Activated naive CD4-positive, alpha-beta T cell treated with anti-CD3 and anti-CD28 coated beads, Interleukin-2, amount 50 U/mL, for 16 hours (primary cell): ENCODE data around the gene PEX16.
"Not testable (repeated sequence)": the region's sequence is repeated elsewhere in the genome, so short reads cannot be mapped to it uniquely, and the experiment has no call there.

ENCODE experiments used
- DNase-seq: peaks from one replicate; pipeline ENCODE4 v3.0.0-alpha.2; 2020

Gene PEX16

DNA sequence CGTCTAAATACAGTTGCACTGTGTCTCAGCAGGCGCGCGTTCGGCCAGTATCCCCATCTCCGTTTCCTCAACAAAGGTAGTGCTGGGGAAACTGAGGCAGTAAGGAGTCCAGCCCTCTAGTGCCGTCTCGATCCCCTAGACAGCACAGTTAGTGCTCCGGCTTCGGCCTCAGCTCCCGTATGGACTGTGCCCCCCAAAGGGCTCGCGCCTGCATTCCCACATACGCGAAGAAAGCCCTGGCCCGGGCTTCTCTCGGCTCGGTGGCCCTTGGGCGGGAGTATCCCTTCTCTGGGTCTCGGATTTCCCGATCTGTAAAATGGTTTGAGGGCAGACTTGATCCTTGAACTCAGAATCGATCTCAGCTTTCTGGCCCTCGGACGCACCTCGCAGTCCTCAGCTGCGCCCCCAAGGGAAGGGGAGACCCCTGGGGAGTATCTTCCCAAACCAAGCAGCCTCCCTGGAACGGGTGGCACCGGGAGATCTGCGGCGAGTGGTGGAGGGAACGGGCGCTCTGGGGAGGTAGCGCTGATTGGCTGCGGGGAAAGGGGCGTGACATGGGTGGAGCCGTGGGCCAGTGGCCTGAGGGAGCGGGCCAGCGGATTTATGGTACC is 759 bp upstream of the PEX16 start:
- peak; percentile 53 for DNase-seq

DNA sequence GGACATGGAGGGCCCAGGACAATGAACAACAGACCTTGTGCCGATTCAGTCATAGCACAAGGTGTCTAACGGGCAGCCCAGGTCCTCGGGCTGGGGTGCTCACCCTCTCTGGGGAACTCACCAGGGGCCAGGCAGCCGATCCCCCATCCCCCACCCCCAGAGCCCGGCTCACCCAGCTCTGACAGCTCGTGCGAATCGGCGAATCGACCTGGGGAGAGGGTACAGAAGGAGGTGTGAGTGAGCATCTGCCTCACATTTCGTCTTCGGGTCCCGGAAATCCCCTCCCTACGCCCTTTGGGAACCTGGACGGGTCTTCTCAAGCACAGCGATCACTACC is 423 bp downstream of the PEX16 start:
- no peak for DNase-seq

DNA sequence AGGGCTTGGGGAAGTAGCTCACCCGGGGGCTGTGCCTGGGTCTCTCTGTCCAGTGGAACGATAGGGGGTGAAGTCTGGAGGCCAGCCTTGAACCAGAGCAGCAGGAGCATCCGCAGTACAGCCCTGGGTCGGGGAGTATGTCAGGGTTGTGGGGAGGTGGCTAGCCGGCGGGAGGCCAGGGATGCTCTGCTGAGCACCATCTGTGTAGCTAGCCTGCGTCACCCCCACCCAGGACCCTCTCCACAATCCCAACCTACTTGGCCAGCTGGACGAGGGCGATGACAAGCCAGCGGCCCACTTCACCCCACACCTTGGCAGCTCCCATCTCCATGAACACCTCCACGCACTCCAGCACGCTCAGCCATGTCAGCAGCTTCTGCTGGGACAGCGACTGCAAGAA is 2.2 kb downstream of the PEX16 start:
- DNase-seq = no peak

DNA sequence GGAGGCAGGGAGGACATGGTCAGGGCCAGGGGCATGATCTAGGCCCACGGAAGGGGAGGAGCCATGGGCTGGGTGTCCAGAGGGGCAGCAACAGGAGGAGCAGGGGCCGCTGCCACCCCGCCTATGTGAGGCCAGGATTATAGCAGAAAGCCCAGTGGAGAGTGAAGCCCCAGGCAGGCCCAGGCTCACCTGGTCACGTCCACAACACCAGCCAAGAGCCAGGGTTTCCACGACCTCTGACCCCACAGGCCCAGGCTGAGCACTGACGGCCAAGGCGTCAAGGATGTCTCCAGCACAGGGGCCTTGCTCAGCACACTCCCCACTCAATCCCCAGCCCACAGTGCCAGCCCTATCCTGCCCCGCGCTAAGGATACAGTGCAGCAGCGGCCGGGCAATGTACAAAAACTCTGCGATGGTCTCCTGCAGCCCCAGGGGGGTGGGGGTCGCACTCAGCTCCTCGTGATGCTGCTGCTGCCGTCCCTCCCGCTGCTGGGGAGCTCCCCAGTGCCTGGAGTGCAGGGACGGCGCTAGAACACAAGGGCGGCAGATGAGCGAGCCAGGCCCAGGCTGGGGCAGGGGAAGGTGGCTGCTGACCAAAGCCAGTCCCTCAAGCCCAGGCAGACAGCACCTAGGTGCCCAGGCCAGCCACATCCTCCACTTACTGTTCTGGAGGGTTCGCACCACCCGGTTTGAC is 3.6 kb downstream of the PEX16 start:
- no peak for DNase-seq

DNA sequence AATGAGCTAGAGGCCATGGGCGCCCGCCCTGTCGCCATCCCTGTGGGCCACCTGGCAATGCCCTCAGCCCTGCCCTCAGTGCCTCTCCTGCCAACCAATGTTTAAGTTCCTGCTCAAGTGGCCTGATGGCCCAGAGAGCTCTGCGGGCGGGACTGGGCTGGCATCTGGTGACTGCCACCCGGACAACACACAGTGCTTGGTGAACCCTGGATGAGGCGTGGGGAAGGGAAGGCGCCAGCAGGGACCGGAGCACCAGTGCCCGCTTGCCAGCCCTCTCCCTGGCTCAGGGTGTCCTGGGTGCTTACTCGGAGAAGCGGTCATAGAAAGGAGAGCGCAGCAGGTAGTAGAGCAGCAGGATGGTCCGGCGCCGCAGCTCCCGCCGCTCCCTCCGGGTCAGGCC is 4.2 kb downstream of the PEX16 start:
- no peak for DNase-seq

DNA sequence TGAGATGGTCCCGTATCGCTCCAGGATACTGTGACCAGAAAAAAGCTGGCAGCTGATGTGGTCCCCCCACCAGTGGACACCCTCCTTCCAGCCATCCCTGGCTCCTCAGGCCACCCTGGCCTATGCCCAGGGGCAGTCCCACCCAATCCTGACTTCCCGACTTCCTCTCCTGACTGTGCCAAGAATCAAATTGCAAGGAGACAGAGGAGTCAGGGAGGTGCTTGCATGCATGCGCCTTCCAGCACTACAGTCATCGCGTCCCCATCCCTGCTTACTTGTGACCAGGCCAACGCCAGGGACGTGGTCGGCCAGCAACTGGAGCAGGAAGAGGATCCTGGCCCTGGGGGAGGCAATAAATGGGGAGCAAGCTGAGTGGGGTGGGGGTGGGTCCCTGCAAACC is 7.1 kb downstream of the PEX16 start:
- no peak for DNase-seq

DNA sequence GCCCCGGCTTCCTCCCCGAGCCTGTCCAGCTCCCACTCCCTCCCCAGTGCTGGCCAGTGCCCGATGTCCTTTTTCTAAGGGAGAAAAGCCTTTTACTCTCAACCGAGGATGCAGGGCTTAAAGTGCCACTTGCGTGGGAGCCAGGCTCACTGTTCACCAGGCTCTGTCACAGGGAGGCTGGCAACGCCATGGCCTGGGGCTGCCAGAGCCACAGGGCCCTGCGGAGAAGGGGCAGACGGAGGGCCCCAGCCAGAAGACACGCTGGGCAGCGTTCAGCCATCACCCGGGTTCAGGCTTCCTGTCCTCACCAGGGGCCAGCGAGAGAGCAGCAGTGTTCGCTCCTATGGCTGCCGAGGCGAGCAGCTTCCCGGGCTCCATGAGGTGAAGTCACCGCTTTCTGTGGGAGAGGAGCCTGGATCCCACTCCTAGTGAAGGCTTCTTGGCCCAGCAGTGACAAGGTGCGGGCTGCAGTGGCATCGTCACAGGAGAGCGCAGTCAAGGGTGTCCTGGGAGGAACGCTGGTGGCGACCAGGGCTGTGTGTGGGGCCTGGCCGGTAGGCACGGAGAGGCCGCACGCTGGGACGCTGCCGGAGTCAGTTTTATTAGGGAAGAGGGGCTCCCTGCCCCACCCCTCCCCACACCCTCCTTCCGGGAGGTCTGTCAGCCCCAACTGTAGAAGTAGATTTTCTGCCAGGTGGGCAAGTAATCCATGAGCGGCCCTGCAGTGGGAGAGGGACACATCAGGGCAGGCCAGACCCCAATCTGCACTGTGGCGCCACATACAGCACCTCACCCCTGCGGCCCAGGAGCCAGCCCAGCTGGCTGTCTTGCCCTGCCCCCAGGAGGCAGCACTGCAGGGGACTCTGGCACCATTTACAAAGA is 7.8 kb downstream of the PEX16 start:
- DNase-seq = no peak

DNA sequence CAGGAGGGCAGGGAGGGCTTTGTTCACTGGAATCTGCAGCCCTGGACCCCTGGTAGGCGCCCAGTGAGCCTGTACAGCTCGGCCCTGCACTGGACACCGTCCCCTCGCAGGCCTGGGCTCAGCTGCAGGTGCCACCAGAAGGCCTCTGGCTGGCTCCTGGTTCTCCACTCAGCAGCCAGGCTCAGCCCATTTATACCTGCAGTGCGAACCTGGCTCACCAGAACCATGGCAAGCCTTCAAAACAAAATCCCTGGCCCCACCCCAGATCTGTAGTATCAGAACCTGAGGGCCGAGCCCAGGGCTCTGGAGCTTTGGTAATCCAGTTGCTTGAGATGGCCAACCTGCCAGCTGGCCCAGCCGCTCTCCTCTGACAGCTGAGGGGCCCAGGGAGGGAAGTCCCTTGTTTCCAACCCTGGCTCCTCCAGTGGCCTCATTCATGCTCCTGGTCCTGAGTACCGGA is 9.7 kb downstream of the PEX16 start:
- DNase-seq = no peak

DNA sequence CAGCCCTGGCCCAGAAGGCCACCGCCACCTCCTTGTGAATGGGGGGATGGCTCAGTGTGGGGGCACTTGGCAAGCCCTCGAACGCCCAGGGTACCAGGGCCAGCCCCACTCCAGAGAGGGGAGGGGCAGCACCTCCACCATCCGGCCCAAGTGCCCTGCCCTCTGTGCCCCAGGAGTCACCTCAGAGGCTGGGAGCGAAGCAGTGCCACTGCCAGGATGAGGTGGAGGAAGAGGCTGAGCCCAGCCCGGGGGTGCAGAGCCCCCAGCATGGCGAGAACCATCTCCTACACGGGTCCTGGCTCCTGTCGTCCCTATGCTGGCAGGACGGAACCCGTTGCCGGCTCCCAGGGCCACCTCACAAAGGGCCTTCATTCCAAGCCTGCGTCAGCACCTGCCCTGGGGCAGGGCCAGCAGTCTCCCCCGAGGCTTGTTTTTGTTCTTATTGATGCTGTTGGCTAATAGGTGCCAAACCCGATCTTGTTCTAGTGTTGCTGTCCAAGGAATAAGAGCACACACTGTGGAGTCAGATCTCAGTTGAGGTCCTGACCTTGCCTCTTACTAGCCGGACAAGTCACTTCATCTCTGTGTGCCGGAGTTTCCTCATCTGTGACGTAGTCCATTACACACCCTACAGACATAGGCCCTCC is 10.6 kb downstream of the PEX16 start, which contains the start of gene FREY1:
Gene FREY1, minus strand, starts transcription at position 307 of the 647 bp plus-strand sequence. Its CDS starts 26 bp downstream, at position 281.
- DNase-seq = no peak

DNA sequence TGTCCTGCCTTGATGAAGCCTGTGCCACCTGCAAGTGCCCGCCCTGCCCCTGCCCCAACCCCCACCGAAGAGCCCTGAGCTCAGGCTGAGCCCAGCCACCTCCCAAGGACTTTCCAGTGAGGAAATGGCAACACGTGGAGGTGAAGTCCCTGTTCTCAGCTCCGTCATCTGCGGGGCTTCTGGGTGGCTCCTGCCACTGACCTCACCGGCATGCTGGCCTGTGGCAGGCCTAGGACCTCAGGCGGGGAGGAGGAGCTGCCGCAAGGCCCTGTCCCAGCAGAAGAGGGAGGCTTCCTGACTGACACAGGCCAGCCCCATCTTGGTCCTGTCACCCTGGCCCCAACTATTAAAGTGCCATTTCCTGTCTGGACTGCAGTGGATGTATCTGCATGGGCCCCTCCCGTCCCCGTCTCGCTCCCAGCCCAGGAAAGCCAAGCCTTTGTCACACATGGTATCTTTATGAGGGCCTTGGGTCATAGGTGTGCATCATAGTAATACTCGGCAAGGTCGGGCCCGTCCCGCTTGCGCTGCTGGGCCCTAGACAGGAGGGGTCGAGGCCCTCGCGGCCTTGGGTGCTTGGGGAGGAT is 11.5 kb downstream of the PEX16 start:
- DNase-seq = no peak

DNA sequence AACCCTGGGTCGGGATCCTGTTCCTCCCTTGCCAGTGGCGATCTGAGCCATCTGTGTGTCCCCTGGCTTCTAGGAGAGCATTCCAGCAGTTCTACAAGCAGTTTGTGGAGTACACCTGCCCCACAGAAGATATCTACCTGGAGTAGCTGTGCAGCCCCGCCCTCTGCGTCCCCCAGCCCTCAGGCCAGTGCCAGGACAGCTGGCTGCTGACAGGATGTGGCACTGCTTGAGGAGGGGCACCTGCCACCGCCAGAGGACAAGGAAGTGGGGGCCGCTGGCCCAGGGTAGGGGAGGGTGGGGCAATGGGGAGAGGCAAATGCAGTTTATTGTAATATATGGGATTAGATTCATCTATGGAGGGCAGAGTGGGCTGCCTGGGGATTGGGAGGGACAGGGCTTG is 12.1 kb downstream of the PEX16 start:
- DNase-seq = not testable (repeated sequence)

DNA sequence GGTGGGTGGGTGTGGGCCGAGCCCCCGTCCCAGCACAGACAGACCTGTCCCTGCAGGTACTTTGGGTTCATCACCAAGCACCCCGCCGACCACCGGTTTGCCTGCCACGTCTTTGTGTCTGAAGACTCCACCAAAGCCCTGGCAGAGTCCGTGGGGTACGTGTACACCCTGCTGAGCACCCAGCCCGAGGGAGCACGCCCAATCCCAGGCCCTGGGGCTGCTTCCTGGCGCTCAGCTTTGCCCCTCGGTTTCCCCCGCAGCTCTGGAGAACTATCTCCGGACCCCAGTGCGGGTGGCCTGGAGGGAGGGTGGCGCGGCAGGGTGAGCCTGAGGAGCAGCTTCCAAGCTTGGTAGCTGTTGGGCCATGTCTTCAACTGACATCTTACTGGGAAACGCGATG is 12.6 kb downstream of the PEX16 start:
- no peak for DNase-seq

DNA sequence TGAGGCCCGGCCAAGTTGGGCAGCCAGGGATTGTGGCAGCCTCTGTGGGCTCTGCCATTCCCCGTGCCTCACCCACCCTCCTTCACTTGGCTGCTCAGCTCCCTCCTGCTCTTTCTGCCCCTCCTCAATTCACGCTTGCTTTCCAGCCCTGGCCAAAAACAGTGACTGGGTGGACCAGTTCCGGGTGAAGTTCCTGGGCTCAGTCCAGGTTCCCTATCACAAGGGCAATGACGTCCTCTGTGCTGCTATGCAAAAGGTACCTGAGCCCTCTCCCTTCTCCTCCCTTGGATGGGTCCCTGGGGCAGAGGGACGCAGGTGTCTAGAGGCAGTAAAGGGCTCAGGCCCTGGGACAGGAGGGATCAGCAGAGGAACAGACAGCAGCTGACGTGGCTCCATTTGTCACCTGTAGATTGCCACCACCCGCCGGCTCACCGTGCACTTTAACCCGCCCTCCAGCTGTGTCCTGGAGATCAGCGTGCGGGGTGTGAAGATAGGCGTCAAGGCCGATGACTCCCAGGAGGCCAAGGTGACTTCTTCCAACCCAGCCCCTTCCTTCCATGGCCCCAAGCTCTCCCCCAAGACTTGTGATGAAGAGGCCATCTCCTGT is 13.3 kb downstream of the PEX16 start:
- no peak for DNase-seq

DNA sequence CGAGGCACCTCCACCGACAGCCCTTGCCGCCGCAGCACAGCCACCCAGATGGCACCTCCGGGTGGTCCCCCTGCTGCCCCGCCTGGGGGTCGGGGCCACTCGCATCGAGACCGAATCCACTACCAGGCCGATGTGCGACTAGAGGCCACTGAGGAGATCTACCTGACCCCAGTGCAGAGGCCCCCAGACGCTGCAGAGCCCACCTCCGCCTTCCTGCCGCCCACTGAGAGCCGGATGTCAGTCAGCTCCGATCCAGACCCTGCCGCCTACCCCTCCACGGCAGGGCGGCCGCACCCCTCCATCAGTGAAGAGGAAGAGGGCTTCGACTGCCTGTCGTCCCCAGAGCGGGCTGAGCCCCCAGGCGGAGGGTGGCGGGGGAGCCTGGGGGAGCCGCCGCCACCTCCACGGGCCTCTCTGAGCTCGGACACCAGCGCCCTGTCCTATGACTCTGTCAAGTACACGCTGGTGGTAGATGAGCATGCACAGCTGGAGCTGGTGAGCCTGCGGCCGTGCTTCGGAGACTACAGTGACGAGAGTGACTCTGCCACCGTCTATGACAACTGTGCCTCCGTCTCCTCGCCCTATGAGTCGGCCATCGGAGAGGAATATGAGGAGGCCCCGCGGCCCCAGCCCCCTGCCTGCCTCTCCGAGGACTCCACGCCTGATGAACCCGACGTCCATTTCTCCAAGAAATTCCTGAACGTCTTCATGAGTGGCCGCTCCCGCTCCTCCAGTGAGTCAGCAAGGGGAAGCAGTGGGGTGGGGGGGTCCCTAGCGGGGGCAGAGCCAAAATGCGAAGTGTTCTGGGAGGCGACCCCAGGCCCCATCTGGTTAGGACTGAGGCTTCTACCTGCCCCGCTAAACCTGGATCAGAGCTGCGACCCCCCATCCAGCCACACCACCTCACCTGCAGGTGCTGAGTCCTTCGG is 15.0 kb downstream of the PEX16 start:
- DNase-seq = no peak

DNA sequence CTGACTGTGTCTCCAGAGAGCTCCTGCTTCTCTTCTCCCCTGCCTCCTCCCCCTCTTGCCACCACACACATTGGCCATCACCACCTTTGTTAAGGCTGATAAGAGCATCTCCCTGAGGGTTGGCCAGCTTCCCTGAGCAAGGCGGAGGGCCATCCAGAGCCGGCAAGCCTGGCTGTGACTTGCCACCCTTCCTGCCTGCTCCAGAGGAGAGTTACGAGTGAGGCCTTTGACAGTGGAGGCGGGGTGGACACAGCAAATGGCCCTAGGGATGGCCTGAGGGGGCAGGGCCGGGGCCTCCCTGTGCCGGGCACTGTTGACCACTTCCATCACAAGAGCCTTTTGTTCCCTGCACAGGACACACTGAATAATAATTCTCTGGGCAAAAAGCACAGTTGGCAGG is 16.1 kb downstream of the PEX16 start:
- DNase-seq = no peak

DNA sequence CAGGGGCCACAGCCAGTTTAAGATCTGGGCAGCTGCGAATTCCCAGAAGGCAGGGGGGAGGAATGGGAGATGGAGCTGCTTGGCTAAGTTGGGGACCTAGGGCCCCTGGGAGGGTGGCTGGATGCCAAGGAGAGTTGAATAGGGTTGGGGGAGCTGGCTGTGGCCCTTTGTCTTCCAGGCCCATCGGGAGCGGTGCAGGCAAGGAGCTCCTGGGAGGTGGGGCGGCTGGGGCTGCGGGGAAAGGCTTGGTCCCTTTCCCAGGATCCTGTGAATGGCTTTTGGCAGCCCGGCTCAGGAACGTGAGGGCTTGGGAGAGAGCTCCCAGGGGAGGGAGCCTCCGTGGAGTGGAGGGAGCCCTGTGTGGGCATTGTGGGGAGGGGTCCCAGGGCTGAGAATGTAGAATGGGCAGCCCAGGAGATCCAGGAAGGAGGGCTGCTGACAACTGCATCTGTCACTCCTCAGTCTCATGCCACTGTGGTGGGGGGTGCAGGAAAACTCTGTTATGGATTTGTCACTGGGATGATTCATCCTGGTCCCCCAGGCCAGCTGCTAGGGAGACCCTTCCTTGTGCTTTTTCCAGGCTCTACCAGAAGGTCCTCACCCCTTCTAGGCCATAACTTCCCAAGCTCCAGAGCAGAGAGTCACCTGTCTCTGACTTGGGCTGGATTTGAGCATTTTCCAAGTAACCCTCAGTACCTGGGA is 16.6 kb downstream of the PEX16 start:
- DNase-seq = no peak

DNA sequence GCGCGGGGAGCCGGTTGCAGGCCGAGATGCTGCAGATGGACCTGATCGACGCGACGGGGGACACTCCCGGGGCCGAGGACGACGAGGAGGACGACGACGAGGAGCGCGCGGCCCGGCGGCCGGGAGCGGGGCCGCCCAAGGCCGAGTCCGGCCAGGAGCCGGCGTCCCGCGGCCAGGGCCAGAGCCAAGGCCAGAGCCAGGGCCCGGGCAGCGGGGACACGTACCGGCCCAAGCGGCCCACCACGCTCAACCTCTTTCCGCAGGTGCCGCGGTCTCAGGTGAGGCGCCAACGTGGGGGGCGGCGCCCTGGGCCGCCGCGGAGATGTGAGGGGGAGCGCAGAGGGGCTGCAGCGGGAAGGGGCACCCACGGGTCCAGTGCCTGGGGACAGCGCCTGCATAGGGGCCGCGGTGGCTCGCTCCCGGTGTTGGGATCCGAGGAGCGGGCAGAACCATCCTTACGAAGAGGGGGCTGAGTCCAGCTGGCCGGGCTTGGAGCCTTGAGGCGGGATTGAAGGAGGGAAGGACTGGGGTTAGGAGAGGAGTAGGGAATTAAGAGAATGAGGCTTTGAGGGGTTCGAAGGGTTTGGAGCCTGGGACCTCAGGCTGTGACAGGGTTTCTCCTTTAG is 17.4 kb downstream of the PEX16 start:
- not testable (repeated sequence) for DNase-seq

DNA sequence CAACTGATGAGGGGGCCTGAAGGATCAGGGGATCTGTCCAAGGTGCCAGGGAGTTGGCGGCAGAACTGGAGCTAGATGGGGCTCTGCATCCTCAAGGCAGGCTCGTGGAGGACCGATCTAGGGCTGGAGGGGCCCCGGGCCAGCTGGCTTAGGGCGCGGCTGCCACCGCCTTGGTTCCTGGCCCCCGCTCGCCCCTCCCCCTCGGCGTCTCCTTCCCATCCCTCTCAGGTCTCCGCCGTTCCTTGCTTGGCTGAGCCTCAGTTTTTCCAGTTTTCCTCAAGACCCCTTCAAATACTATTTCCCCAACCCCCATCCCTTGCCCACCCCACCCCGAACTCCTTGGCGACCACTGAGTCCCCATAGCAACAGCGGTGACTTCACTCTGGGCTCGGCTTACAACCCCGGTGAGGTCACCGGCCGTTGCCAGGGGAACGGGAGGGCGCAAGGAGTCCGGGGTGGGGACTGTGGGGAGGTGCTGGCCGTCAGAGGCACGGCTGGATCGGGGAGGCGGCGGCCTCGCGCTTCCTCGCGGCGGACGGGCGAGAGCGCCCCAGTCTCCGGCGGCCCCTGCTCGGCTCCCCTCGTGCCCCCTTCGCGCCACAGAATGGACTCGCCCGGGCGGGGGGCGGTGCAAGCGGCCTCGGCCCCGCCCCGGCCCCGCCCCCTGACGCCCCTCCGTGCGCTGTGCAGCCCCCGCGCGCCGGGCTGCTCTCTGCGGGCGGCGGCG is 18.1 kb downstream of the PEX16 start:
- DNase-seq = peak; percentile 67

DNA sequence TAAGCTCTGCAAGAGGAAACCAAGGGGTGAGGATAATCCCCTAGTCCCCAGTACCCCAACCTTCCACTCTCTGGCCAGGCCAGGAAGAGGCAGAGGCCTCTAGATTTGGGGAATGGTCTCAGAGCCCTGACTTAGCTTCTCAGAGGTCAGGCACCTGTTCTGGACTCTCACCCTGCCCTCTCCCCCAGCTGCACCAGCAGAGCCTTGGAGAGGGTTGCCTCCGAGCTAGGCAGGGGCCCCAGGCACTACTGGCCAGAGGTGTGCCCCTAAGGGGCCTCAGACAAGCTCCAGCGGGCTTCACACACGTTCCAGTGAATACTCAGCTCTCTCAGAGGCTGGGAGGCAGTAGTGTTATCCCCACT is 18.6 kb downstream of the PEX16 start:
- DNase-seq = no peak

DNA sequence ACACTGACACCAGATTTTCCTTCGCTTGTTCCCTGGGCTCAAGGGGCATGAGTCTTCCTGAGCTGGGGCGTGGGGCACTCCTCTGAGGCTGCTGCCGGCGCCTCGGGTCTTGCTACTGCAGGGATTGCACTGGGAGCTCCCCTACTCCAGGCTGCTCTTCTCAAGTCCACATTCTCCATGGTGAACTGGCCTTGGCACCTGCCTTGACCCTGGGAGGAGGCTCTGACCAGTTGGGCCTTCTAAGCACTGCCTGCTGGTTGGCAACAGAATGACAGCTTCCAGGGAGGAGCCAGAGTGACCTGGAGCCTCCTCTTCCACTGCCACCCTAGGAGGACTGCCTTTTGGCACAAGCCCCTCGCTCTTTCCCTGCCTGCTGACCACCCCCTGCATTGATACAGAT is 20.1 kb downstream of the PEX16 start:
- DNase-seq = no peak
